Transverse colon (tissue), 4 donors: Measurements from ENCODE around the gene SLC43A3.

Source experiments
- CTCF ChIP-seq, 5 experiments: fragments of 200-600 bp in 3 of 5; fragments of 450-650 bp in 2 of 5; sonication (generic) in 3 of 5; IDR thresholded peaks; 1 replicate in 2 of 5; 2 replicates in 3 of 5; pipeline ENCODE4 v1.5.1; 2016 to 2017; ENCODE audit warnings: antibody characterized with exemption in 5 of 5, inconsistent platforms in 3 of 5, mild to moderate bottlenecking in 2 of 5, moderate library complexity in 1 of 5
- POLR2A ChIP-seq: fragments of 450-650 bp; IDR thresholded peaks from one replicate; pipeline ENCODE4 v1.6.1; 2016; ENCODE audit warnings: antibody characterized with exemption, mild to moderate bottlenecking, moderate library complexity
- POLR2AphosphoS5 ChIP-seq, 3 donors: sonication (generic); formaldehyde crosslinking; IDR thresholded peaks; one replicate each; pipeline ENCODE4 v1.6.1; 2016; ENCODE audit warnings: antibody characterized with exemption in 3 of 3

DNA sequence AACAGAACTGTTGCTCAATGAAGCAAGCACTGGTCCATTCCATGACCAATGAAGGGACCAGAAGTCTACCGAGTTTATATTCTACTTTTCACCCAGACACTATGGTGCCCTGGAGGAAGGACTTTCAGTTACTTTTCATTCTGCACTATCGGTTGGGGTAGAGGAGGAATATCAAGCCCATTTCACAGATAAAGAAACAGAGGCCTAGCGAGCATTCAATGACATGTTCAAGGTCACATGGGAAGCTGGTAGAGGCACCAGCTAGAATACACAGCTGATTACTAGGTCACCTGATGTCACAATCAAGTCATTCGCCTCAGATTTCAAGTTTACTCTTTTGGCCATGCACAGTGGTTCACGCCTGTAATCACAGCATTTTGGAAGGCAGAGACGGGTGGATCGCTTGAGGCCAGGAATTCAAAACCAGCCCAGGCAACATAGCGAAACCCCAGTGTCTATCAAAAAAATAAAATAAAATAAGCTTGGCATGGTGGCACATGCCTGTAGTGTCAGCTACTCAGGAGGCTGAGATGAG, 18.9 kb downstream of the SLC43A3 start:
- no peak for TF ChIP-seq CTCF (IDR thresholded peaks at IDR 0.05)
- no peak for TF ChIP-seq POLR2A
- TF ChIP-seq POLR2AphosphoS5 (IDR thresholded peaks at IDR 0.05) = no peak
